IPS-15b (cell line): Measurements from ENCODE around the gene TCERG1L.

Experiments
- H3K27me3 ChIP-seq: one replicate; pipeline ENCODE4 v1.6.1; 2013; ENCODE audit warnings: low read length; ENCODE audit not compliant: control insufficient read depth, insufficient read depth
- H3K36me3 ChIP-seq: one replicate; pipeline ENCODE4 v1.6.1; 2013; ENCODE audit warnings: low read length; ENCODE audit not compliant: control insufficient read depth, insufficient read depth
- H3K4me1 ChIP-seq: one replicate; pipeline ENCODE4 v1.6.1; 2013; ENCODE audit warnings: mild to moderate bottlenecking, low read length; ENCODE audit not compliant: control insufficient read depth, insufficient read depth
- H3K4me3 ChIP-seq: one replicate; pipeline ENCODE4 v1.5.1; 2013; ENCODE audit warnings: low read depth, low read length
- H3K9ac ChIP-seq: one replicate; pipeline ENCODE4 v1.6.1; 2013; ENCODE audit warnings: low read depth, mild to moderate bottlenecking, low read length
- H3K9me3 ChIP-seq: one replicate; pipeline ENCODE4 v1.6.1; 2013; ENCODE audit warnings: mild to moderate bottlenecking, low read length; ENCODE audit not compliant: control insufficient read depth, insufficient read depth

The TCERG1L gene

DNA sequence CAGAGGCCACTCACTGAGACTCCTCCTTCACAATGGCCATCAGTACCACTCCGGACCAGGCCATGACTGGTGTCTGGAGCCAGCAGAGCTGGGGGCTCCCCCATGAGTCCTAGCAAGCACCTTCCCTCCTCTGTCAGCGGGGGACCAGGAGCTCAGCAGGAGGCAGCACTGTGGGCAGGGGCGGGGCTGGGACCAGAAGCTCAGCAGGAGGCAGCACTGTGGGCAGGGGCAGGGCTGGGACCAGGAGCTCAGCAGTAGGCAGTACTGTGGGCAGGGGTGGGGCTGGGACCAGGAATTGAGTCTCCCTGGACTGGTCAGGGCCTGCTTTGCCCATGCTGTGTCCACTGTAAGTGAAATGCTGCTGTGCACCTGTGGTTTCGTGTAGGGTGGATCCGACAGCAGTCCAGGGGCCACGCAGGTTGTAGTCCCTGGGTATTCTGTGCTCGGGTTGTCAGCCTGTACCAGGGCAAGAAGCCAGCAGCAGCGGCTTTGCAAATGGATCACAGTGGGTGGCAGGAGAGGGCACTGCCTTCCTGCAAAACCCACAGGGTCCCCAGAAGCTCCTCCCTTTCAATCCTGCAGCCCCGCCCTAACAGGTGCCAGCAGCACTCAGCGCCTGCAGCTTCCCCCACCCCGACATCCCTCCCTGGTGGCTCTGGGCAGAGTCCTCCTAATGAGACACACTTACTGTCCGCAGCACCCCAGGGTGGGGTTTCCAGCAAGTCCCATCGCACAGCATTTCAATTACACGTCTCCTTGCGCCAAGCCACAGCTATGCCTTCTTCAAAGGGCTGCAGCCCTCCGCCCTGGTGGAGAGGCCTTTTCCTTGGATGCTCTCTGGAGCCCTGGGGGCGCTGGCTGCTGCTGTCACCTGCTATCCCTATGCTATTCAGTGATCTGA is 220.5 kb downstream of the TCERG1L start:
- H3K27me3 ChIP-seq, result peaks cover 2% of the 10 kb centered on the region
- no peaks in the 10 kb centered on the region for H3K4me1 ChIP-seq
- H3K36me3 ChIP-seq, result peaks cover 2% of the 10 kb centered on the region

DNA sequence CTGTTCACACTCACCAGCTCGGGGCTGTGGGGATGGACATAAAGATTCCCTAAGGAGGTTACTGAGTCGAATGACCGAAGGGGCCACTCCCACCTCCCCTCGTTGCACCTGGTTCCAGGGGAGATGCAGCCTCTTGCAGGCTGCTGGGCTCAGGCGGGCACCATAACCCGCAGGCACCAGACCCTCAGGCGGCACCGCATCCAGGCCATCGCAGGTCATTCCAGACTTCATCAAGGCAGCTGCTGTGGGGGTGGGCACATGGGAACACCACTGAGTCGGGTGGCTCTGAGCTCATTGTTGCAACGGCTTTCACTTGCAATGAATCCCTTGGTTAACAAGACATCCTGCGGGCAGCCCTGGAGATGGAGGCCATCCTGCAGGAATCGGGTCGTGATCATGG is 221.7 kb downstream of the TCERG1L start:
- H3K36me3 ChIP-seq, result no peaks in the 10 kb centered on the region
- H3K4me3 ChIP-seq, result no peak overlapping the region
- H3K4me1 ChIP-seq, result no peaks in the 10 kb centered on the region
- H3K9ac ChIP-seq, result no peak overlapping the region
- peaks cover 2% of the 10 kb centered on the region for H3K27me3 ChIP-seq
- no peaks in the 10 kb centered on the region for H3K9me3 ChIP-seq

More for the DNA sequence above, 220.5 kb downstream of the TCERG1L start:
- no peaks in the 10 kb centered on the region for H3K9me3 ChIP-seq
- H3K9ac ChIP-seq, result no peak overlapping the region
- H3K4me3 ChIP-seq, result no peak overlapping the region

DNA sequence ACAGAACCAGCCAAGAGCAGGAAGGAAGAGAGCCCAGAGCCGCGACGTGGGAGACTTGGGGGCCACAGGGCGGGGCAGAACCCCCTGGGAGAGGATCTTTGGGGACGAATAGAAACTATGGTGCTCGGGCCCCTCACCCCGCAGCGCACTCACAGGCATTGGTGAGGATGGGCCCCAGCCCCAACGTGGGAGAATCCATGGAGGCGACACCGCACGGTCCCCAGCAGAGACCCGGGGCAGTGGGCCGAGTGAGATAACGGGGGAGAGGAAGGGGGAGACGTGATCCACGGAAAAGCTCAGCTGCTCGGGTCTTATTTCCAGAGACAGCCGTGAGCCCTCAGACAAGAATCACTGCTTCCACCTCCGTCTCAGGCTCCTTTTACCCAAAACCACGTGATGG is 222.4 kb downstream of the TCERG1L start:
- H3K9ac ChIP-seq, result no peak overlapping the region
- no peaks in the 10 kb centered on the region for H3K4me1 ChIP-seq
- peaks cover 2% of the 10 kb centered on the region for H3K27me3 ChIP-seq
- no peak overlapping the region for H3K4me3 ChIP-seq
- no peaks in the 10 kb centered on the region for H3K9me3 ChIP-seq
- no peaks in the 10 kb centered on the region for H3K36me3 ChIP-seq

DNA sequence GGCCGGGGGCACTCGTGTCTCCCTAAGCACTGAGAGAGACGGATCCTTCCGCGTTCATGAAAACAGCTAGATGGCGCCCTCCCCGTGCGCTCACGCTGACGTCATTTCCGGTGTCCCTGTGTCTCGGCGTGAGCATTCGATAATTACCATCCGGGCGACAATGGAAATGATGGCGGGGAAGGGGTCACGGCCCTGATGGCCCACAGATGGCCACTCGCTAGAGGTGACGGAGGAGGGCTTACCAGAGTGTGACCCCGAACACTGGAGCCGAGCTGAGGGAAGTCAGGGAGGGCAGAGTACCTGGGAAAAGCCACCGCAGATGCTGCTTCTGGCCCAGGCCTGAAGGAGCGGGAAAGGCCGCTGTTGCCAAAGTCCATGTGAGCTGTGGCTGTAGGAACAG is 222.9 kb downstream of the TCERG1L start:
- Histone ChIP-seq H3K27me3 (peaks cover 2% of the 10 kb centered on the region), H3K4me3 (no peak overlapping the region), H3K9ac (no peak overlapping the region), H3K4me1 (no peaks in the 10 kb centered on the region), H3K36me3 (no peaks in the 10 kb centered on the region), H3K9me3 (no peaks in the 10 kb centered on the region)

DNA sequence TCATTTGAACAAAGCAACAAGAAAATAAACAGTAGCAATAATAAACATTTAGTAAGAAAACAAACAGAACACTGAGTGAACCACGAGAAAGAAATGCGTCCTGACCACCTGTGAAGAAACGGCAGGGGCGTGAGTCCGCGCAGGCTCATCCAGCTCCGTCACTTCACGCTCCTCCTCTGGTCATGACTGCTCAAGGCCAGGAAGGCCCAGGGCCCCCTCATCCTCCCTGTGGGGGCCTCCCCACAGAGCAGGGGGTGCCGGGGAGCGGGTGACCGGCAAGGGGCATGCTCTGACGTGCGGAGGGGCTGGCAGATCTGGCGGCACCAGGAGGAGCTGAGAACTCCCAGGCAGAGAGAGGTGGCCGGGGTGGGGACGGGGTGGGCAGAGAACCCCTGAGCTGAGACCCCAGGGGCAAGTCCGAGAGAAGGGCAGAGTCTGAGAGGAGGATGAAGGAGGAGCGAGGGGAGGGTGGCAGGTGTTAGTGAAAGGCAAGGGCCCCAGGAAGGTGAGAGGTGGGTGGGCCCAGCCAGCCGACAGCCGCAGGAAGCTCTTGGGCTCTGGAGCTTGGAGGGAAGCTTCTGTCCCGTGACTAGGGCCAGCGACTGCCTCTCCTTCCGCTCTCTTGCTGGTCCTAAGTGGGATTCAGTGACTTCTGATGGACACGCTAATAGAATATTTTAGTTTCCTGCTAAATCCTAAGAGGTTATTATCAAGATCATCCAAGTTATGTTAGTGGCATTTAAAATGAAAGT is 223.9 kb downstream of the TCERG1L start:
- no peaks in the 10 kb centered on the region for H3K36me3 ChIP-seq
- H3K4me1 ChIP-seq, result no peaks in the 10 kb centered on the region
- peaks cover 2% of the 10 kb centered on the region for H3K27me3 ChIP-seq
- H3K9me3 ChIP-seq, result no peaks in the 10 kb centered on the region
- no peak overlapping the region for H3K9ac ChIP-seq
- no peak overlapping the region for H3K4me3 ChIP-seq

DNA sequence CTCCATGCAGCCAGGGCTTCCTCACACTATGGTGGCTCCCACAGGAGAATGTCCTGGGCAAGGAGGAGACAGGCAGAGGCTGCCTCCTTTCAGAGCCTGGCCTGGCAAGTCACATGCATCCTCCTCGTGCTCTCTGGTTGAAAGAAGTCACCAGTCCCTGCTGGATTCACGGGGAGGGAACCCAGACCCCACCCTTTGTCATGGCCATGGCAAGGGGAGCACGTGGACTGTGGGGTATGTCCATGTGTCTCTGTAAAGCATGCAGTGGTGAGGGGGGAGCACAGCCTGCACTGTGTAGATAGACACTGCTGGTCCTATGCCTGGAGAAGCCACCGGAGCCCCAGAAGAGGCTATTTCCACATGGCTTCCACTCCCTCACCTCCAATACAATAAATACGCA is 225.0 kb downstream of the TCERG1L start:
- Histone ChIP-seq H3K4me1 (no peaks in the 10 kb centered on the region), H3K9me3 (no peaks in the 10 kb centered on the region), H3K4me3 (no peak overlapping the region), H3K9ac (no peak overlapping the region), H3K27me3 (peaks cover 2% of the 10 kb centered on the region), H3K36me3 (no peaks in the 10 kb centered on the region)

DNA sequence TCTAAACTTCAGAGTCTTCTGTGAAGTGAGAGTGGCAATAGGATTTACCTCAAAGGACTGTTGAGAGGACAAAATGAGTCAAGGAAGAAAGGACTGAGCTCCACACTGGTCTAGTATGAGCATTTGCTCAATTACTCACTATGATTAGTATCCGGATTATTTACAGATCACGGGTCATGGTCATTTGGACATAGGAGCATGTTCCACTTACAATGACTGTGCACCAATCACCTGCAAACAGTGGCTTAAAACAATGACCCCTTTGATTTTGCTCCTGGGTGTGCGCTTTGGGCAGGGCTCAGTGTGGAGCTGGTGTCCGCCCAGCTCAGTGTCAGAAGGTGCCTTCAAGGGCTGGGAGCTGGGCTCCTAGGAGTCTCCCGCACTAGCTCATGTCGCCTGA is 225.4 kb downstream of the TCERG1L start:
- Histone ChIP-seq H3K9ac (no peak overlapping the region), H3K4me1 (no peaks in the 10 kb centered on the region)

DNA sequence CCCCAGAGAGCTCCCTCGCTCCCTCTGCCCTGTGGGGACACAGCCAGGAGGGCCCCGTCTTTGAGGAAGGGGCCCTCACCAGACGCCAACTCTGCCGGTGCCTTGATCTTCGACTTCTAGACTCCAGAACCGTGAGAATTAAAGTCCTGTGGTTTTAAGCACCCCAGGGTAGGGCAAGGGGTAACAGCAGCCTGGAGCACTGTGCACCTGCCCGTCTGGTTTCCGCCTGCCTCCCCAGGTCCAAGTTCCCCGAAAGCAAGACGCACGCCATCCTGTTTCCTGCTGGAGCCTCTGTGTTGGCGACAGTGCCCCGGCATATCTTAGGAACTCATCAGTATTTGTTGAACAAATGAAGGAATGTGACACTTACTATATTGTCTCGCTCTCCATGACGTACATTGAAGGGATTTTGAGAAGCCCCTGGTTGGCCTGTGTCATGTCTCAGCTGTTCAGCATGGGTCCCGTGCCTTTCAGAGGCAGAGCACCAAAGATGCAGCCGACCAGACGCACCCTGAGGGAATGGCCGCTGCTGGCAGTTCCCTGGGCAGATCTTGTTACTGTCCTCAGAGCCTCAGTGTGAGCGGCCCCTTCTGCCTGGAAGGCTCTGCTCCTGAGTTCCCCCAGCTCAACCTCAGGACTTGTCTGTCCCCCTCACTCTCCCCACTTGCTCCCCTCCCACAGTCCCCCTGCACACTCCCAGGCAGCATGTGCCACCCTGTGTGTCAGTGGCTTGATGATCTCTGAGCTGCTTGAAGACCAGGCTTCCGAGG is 226.2 kb downstream of the TCERG1L start:
- Histone ChIP-seq H3K27me3 (peaks cover 2% of the 10 kb centered on the region), H3K4me3 (no peak overlapping the region), H3K36me3 (no peaks in the 10 kb centered on the region), H3K4me1 (no peaks in the 10 kb centered on the region), H3K9ac (no peak overlapping the region), H3K9me3 (no peaks in the 10 kb centered on the region)

More for the DNA sequence above, 225.4 kb downstream of the TCERG1L start:
- peaks cover 2% of the 10 kb centered on the region for H3K27me3 ChIP-seq
- H3K36me3 ChIP-seq, result no peaks in the 10 kb centered on the region
- H3K9me3 ChIP-seq, result no peaks in the 10 kb centered on the region
- H3K4me3 ChIP-seq, result no peak overlapping the region

DNA sequence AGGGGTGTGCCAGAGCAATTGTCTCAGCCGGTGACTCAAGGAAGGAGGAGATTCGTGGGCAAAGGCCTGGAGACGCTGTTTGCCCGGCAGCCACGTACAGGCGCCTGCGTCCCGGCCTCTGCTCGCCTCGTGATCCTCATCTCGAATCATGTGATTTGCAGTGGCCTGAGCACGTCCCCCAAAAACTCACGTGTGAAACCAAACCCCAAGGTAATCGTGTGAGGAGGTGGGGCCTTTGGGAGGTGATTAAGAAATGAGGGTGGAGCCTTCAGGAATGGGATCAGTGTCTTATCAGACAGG is 226.8 kb downstream of the TCERG1L start:
- no peak overlapping the region for H3K9ac ChIP-seq
- no peaks in the 10 kb centered on the region for H3K9me3 ChIP-seq
- H3K4me1 ChIP-seq, result no peaks in the 10 kb centered on the region
- H3K27me3 ChIP-seq, result peaks cover 2% of the 10 kb centered on the region
- no peaks in the 10 kb centered on the region for H3K36me3 ChIP-seq
- no peak overlapping the region for H3K4me3 ChIP-seq

DNA sequence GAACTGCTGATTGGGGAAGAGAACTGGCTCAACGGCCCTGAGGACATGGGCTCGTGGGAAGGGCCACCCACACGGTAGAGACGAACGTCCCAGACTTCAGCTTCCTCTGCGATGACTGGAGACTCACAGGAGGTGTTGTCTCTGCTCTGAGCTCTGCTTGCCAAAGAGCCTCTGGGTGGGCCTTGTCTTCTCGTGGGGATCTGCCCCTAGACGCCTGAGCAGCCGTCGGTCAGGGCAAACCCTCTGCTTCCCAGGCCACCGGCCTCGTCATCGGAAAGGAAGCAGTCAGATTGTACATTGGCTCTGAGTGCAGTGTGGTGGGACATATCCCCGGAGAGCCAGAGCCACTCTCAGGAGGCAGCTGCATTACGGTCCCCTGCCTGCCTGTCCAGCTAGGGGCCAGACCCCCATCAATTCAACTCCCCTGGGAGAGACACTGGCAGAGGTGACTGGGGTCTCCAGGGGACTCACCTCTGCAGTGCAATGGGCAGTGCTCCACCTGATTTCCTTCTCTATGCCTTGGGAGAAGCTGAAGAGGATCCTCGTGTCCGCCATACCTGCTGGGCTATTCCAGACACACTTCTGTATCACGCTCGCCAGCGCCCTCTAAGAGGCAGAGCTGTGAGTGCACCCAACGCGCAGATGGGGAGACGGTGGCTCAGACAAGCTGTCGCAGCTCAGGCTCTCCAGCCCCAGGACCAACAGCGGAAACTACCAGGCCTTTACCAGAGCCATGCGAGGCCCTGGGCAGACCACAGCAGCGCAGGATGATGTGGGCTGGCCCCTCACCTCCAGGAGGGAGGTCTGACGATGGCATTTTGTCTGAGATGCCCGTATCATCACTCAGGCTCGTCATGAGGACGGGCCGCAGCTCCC is 227.4 kb downstream of the TCERG1L start:
- H3K36me3 ChIP-seq, result no peaks in the 10 kb centered on the region
- no peak overlapping the region for H3K4me3 ChIP-seq
- H3K27me3 ChIP-seq, result peaks cover 2% of the 10 kb centered on the region
- H3K9me3 ChIP-seq, result no peaks in the 10 kb centered on the region
- H3K9ac ChIP-seq, result no peak overlapping the region
- H3K4me1 ChIP-seq, result no peaks in the 10 kb centered on the region

DNA sequence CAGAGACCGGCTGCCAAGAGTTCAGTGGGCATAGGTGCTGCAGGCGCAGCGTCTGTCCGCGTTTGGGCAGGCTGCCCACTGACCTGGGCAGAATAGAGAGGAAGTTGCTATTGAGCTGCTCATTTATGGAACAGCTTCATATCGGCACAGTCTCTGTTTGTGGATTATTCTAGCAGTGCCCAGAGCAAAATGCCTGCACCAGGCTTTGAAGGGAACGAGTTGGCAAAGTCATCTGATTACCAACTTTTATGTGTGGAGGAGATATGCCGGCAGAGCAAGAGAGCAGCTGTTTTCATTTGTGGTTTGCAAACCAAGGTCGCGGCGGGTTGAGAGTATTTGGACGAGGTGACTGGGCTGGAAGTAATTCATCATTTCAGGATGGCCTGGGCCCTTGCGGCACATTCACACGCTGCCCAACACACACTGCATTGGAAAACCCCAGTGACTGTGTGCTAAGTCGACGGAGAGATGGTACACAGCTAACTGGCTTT is 228.5 kb downstream of the TCERG1L start:
- no peak overlapping the region for H3K9ac ChIP-seq
- no peak overlapping the region for H3K4me3 ChIP-seq
- peaks cover 2% of the 10 kb centered on the region for H3K27me3 ChIP-seq
- H3K36me3 ChIP-seq, result no peaks in the 10 kb centered on the region
- H3K9me3 ChIP-seq, result no peaks in the 10 kb centered on the region
- H3K4me1 ChIP-seq, result no peaks in the 10 kb centered on the region
